CD14-positive monocyte (primary cell): ENCODE results near the gene PLEKHA7. TPM values are rescaled to one million over a fixed set of nuclear protein-coding genes. Genes with fewer than 3 reads are reported as not detected.

Experiments used
- DNase-seq, 3 donors: peaks; one replicate each; pipeline ENCODE4 v3.0.0-alpha.2; 2011 to 2022
- H2AFZ ChIP-seq: 2 replicates; pipeline ENCODE4 v1.6.0; 2012; ENCODE audit warnings: mild to moderate bottlenecking, low read depth, low read length, inconsistent platforms; ENCODE audit not compliant: insufficient read depth, poor library complexity, severe bottlenecking
- H3K27ac ChIP-seq, 2 donors: 1 replicate in 1 of 2; 2 replicates in 1 of 2; pipeline ENCODE4 v1.5.1; 2012 to 2013; ENCODE audit warnings: low read length in 2 of 2, control low read depth in 1 of 2, inconsistent platforms in 1 of 2, low read depth in 1 of 2, mild to moderate bottlenecking in 1 of 2
- H3K27me3 ChIP-seq, 2 donors: one replicate each; pipeline versions ENCODE4 v1.6.0 to v1.6.1; 2011 to 2013; ENCODE audit warnings: low read length in 2 of 2; ENCODE audit not compliant: control insufficient read depth in 2 of 2, insufficient read depth in 2 of 2
- H3K36me3 ChIP-seq, 2 donors: replicated peaks in 1 of 2; 1 replicate in 1 of 2; 2 replicates in 1 of 2; pipeline versions ENCODE4 v1.5.1 to v1.6.1; 2012 to 2013; ENCODE audit warnings: low read length in 2 of 2, control low read depth in 1 of 2, inconsistent platforms in 1 of 2, mild to moderate bottlenecking in 1 of 2; ENCODE audit not compliant: insufficient read depth in 2 of 2, control insufficient read depth in 1 of 2
- H3K4me1 ChIP-seq, 2 donors: 1 replicate in 1 of 2; 2 replicates in 1 of 2; pipeline versions ENCODE4 v1.5.1 to v1.6.1; 2012 to 2013; ENCODE audit warnings: low read length in 2 of 2, control low read depth in 1 of 2, inconsistent platforms in 1 of 2, mild to moderate bottlenecking in 1 of 2, moderate library complexity in 1 of 2; ENCODE audit not compliant: insufficient read depth in 2 of 2, control insufficient read depth in 1 of 2
- H3K4me2 ChIP-seq: replicated peaks from 2 replicates; pipeline ENCODE3; 2012; ENCODE audit warnings: low read length, moderate library complexity, mild to moderate bottlenecking; ENCODE audit not compliant: poor library complexity, severe bottlenecking; ENCODE audit errors: extremely low read depth
- H3K4me3 ChIP-seq, 3 experiments: fragments of 200-600 bp in 1 of 3; sonication (generic) in 1 of 3; replicated peaks in 1 of 3; 1 replicate in 2 of 3; 2 replicates in 1 of 3; pipeline ENCODE4 v1.5.1; 2011 to 2013; ENCODE audit warnings: low read length in 3 of 3, mild to moderate bottlenecking in 3 of 3, control low read depth in 2 of 3, low read depth in 2 of 3, inconsistent platforms in 1 of 3, moderate library complexity in 1 of 3
- H3K79me2 ChIP-seq: 2 replicates; pipeline ENCODE4 v1.6.0; 2012; ENCODE audit warnings: mild to moderate bottlenecking, control low read depth, inconsistent platforms, low read length, moderate library complexity; ENCODE audit not compliant: insufficient read depth
- H3K9ac ChIP-seq: 2 replicates; pipeline ENCODE4 v1.6.0; 2017; ENCODE audit warnings: low read length, mild to moderate bottlenecking; ENCODE audit not compliant: insufficient read depth, poor library complexity, severe bottlenecking
- H3K9me3 ChIP-seq, 2 donors: replicated peaks in 1 of 2; 1 replicate in 1 of 2; 2 replicates in 1 of 2; pipeline versions ENCODE4 v1.5.1 to v1.6.1; 2012 to 2013; ENCODE audit warnings: low read length in 2 of 2, control low read depth in 1 of 2; ENCODE audit not compliant: control insufficient read depth in 1 of 2, insufficient read depth in 1 of 2
- H4K20me1 ChIP-seq: 2 replicates; pipeline ENCODE4 v1.6.0; 2012; ENCODE audit warnings: mild to moderate bottlenecking, low read length, control low read depth, moderate library complexity; ENCODE audit not compliant: insufficient read depth
- H3K27ac Mint-ChIP-seq, 7 donors: one replicate each; pipeline ENCODE4 v1.8.0; 2020; ENCODE audit warnings: mild to moderate bottlenecking in 7 of 7, mixed read lengths in 7 of 7, moderate library complexity in 6 of 7, inconsistent platforms in 2 of 7
- H3K27me3 Mint-ChIP-seq, 3 donors: one replicate each; pipeline ENCODE4 v1.8.0; 2021 to 2022; ENCODE audit warnings: low read depth in 3 of 3, mild to moderate bottlenecking in 3 of 3, mixed read lengths in 3 of 3, moderate library complexity in 3 of 3, inconsistent platforms in 1 of 3
- H3K36me3 Mint-ChIP-seq, 2 donors: one replicate each; pipeline ENCODE4 v1.8.0; 2020; ENCODE audit warnings: mixed read lengths in 2 of 2, inconsistent platforms in 1 of 2, mild to moderate bottlenecking in 1 of 2
- H3K4me1 Mint-ChIP-seq: one replicate; pipeline ENCODE4 v1.8.0; 2020; ENCODE audit warnings: mild to moderate bottlenecking, mixed read lengths
- H3K4me3 Mint-ChIP-seq, 2 donors: one replicate each; pipeline ENCODE4 v1.8.0; 2020; ENCODE audit warnings: mild to moderate bottlenecking in 2 of 2, mixed read lengths in 2 of 2, moderate library complexity in 1 of 2
- H3K9me3 Mint-ChIP-seq, 7 donors: one replicate each; pipeline ENCODE4 v1.8.0; 2020 to 2022; ENCODE audit warnings: mixed read lengths in 7 of 7, mild to moderate bottlenecking in 6 of 7, moderate library complexity in 6 of 7, inconsistent platforms in 2 of 7
- WGBS: methylation state at CpG from one replicate; pipeline ENCODE4 v1.1.5; 2013; ENCODE audit warnings: missing lambda C conversion rate; ENCODE audit not compliant: insufficient coverage; 5-methylcytosine and 5-hydroxymethylcytosine counted together
- intact Hi-C, 2 donors: fragments of 100-400 bp; cut with micrococcal nuclease; formaldehyde crosslinking; loops; one replicate each; pipeline versions ENCODE4 v1.15.0 to v1.15.1; 2023
- polyA plus RNA-seq, 3 donors: library from polyadenylated mRNA; depleted of rRNA in 1 of 3; unstranded in 2 of 3; stranded (reverse) in 1 of 3; fragments of 300-500 nt in 2 of 3; fragments of >200 nt in 1 of 3; fragmentation: Illumina TruSeq in 2 of 3; gene quantifications; 1 replicate in 2 of 3; 2 replicates in 1 of 3; pipeline ENCODE4 v1.2.3, GENCODE V29; 2012 to 2021
- TF ChIP-seq, protein P1 (sequence below): fragments of 200-600 bp; IDR thresholded peaks from one replicate; pipeline ENCODE4 v1.8.0; 2022; ENCODE audit warnings: antibody characterized with exemption, mild to moderate bottlenecking

PLEKHA7 gene
- polyA plus RNA-seq, 3 donors, result 0.05 to 0.92 (median 0.22) TPM

DNA sequence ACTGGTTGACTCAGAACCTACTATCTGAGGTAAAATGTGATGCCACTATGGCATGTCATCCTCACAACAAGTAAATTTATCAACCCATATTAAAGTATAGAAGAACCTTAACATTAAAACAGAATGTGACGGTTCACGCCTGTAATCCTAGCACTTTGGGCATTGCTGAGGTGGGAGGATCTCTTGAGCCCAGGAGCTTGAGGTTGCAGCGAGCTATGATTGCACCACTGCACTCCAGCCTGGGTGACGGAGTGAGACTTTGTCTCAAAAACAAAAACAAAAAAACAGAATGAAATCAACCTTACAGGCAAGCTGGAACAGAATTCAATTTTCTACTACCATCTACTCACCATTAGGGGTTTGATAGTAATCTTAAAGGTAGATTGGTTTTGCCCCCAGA is 86.2 kb downstream of the PLEKHA7 start:
- intact Hi-C loops, result no loop called here
- H3K4me3 Mint-ChIP-seq, result no peak overlapping the region
- peaks cover 0 to 1% of the 10 kb centered on the region in 2 donors for H3K36me3 Mint-ChIP-seq
- H3K4me2 ChIP-seq, result no peak overlapping the region
- no peak overlapping the region for H3K9ac ChIP-seq
- TF ChIP-seq, protein P1, sequence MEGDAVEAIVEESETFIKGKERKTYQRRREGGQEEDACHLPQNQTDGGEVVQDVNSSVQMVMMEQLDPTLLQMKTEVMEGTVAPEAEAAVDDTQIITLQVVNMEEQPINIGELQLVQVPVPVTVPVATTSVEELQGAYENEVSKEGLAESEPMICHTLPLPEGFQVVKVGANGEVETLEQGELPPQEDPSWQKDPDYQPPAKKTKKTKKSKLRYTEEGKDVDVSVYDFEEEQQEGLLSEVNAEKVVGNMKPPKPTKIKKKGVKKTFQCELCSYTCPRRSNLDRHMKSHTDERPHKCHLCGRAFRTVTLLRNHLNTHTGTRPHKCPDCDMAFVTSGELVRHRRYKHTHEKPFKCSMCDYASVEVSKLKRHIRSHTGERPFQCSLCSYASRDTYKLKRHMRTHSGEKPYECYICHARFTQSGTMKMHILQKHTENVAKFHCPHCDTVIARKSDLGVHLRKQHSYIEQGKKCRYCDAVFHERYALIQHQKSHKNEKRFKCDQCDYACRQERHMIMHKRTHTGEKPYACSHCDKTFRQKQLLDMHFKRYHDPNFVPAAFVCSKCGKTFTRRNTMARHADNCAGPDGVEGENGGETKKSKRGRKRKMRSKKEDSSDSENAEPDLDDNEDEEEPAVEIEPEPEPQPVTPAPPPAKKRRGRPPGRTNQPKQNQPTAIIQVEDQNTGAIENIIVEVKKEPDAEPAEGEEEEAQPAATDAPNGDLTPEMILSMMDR, result no peak
- H3K79me2 ChIP-seq, result no peaks in the 10 kb centered on the region
- no CpG with 5 or more reads among the region's 4 CpGs for WGBS
- peaks cover 0 to 4% of the 10 kb centered on the region in 2 donors for H3K4me1 ChIP-seq
- H3K36me3 ChIP-seq, result no peaks in the 10 kb centered on the region
- no peaks in the 10 kb centered on the region for H4K20me1 ChIP-seq
- H3K9me3 ChIP-seq, result peaks cover 0 to 7% of the 10 kb centered on the region in 2 donors
- H3K9me3 Mint-ChIP-seq, result peaks cover 0 to 7% (median 1%) of the 10 kb centered on the region in 7 donors
- no peak overlapping the region for H2AFZ ChIP-seq
- DNase-seq, result no peak
- H3K27ac ChIP-seq, result no peak overlapping the region
- H3K27me3 ChIP-seq, result peaks cover 29 to 48% of the 10 kb centered on the region in 2 donors
- H3K4me1 Mint-ChIP-seq, result peaks cover 7% of the 10 kb centered on the region
- no peak overlapping the region for H3K27ac Mint-ChIP-seq
- H3K4me3 ChIP-seq, result no peak overlapping the region
- peaks cover 45 to 57% (median 49%) of the 10 kb centered on the region in 3 donors for H3K27me3 Mint-ChIP-seq

DNA sequence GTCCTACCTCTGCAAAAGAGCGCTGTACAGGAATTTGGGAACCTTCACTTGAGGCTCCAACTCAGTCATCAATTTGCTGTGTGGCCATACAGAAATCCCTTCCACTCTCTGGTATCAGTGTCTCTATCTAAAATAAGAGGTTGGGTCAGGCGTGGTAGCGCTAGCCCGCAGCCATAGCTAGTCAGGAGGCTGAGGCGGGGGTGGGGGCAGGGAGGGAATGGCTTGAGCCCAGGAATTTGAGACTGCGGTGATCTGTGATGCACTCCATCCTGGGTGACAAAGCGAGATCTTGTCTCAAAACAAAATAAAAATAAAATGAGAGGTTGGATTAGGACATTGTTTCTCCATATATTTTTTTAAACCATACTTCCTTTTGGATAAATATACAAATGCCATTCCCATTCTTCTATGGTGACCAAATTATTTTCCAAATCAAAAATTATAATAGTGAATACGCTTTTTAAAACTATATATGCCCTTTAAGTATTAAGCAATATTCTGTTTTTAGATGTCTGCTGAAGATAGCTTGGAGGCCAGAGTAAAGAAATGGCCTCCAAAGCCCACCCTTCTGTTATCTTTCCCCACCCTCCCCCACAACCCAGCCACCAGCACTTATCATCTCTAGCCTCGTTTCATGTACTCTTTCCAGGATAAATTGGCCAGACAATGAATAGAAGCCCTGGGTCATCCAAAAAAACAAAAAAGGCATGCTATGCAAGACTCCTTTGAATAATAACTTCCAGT is 87.2 kb downstream of the PLEKHA7 start:
- peaks cover 29 to 48% of the 10 kb centered on the region in 2 donors for H3K27me3 ChIP-seq
- no peak overlapping the region for H3K4me3 ChIP-seq
- no peaks in the 10 kb centered on the region for H3K36me3 ChIP-seq
- peaks cover 51 to 60% (median 53%) of the 10 kb centered on the region in 3 donors for H3K27me3 Mint-ChIP-seq
- no peak for DNase-seq
- WGBS, result 95% methylated on average over 3 of the region's 9 CpGs
- no peak overlapping the region for H3K4me2 ChIP-seq
- H3K9me3 Mint-ChIP-seq, result peaks cover 0 to 7% (median 1%) of the 10 kb centered on the region in 7 donors
- TF ChIP-seq, protein P1, result no peak
- H4K20me1 ChIP-seq, result no peaks in the 10 kb centered on the region
- peak overlapping the region in 1 of 2 donors; percentile 74 for H3K4me3 Mint-ChIP-seq
- peaks cover 0 to 7% of the 10 kb centered on the region in 2 donors for H3K9me3 ChIP-seq
- intact Hi-C loops, result no loop called here
- no peak overlapping the region for H3K9ac ChIP-seq
- peak overlapping the region in 1 of 7 donors; percentile 30 for H3K27ac Mint-ChIP-seq
- peaks cover 0 to 4% of the 10 kb centered on the region in 2 donors for H3K4me1 ChIP-seq
- H3K4me1 Mint-ChIP-seq, result peaks cover 7% of the 10 kb centered on the region
- H3K36me3 Mint-ChIP-seq, result peaks cover 0 to 1% of the 10 kb centered on the region in 2 donors
- no peak overlapping the region for H2AFZ ChIP-seq
- H3K27ac ChIP-seq, result no peak overlapping the region
- no peaks in the 10 kb centered on the region for H3K79me2 ChIP-seq
